Testis (tissue), 3 donors: ENCODE data around the gene CYTH2. TPM values are rescaled to one million over a fixed set of nuclear protein-coding genes. Genes with fewer than 3 reads are reported as not detected.

Experiments
- DNase-seq: peaks from one replicate; pipeline ENCODE4 v3.0.0-alpha.2; 2019
- H3K27ac ChIP-seq, 2 donors: fragments of 200-600 bp; sonication (generic); one replicate each; pipeline ENCODE4 v1.5.1; 2019
- H3K27me3 ChIP-seq: fragments of 200-600 bp; sonication (generic); one replicate; pipeline ENCODE4 v1.5.1; 2019
- H3K36me3 ChIP-seq: fragments of 200-600 bp; sonication (generic); one replicate; pipeline ENCODE4 v1.5.1; 2017; ENCODE audit warnings: low read depth; ENCODE audit errors: missing control alignments
- H3K4me1 ChIP-seq: fragments of 200-600 bp; sonication (generic); one replicate; pipeline ENCODE4 v1.5.1; 2019
- H3K4me3 ChIP-seq, 2 donors: fragments of 200-600 bp; sonication (generic); one replicate each; pipeline ENCODE4 v1.5.1; 2017 to 2019
- H3K9me3 ChIP-seq: fragments of 200-600 bp; sonication (generic); one replicate; pipeline ENCODE4 v1.5.1; 2017
- POLR2A ChIP-seq: fragments of 450-650 bp; IDR thresholded peaks from one replicate; pipeline ENCODE4 v1.6.1; 2017; ENCODE audit warnings: antibody characterized with exemption, mild to moderate bottlenecking, moderate library complexity
- WGBS, 2 donors: methylation state at CpG; one replicate each; pipeline ENCODE4 v1.1.5; 2018; 5-methylcytosine and 5-hydroxymethylcytosine counted together
- intact Hi-C: fragments of 100-400 bp; cut with DNase I; formaldehyde crosslinking; loops from one replicate; pipeline ENCODE4 v1.15.1; 2023; ENCODE audit warnings: low total_unique reads
- polyA plus RNA-seq: library from polyadenylated mRNA; stranded (reverse); fragments of 350-450 nt; fragmentation: Illumina TruSeq; extraction: RNeasy Lipid Tissue Mini Kit (QIAGEN cat#74804); gene quantifications from one replicate; pipeline ENCODE4 v1.2.3, GENCODE V29; 2014; ENCODE audit warnings: low read depth, low replicate concordance; ENCODE audit not compliant: insufficient read depth
- total RNA-seq, 2 donors: library from RNA; depleted of rRNA; stranded (reverse); fragments of >200 nt; gene quantifications; one replicate each; pipeline ENCODE4 v1.2.3, GENCODE V29; 2016
- TF ChIP-seq, protein P1 (sequence below), 3 experiments: fragments of 450-650 bp in 2 of 3; fragments of 200-600 bp in 1 of 3; sonication (generic) in 1 of 3; IDR thresholded peaks; one replicate each; pipeline ENCODE4 v1.5.1; 2016 to 2019; ENCODE audit warnings: antibody characterized with exemption in 3 of 3, mild to moderate bottlenecking in 2 of 3, moderate library complexity in 1 of 3

The CYTH2 gene
- total and polyA plus RNA-seq, 3 donors from 2014 or later = 92.7 to 132 (median 123) TPM

DNA sequence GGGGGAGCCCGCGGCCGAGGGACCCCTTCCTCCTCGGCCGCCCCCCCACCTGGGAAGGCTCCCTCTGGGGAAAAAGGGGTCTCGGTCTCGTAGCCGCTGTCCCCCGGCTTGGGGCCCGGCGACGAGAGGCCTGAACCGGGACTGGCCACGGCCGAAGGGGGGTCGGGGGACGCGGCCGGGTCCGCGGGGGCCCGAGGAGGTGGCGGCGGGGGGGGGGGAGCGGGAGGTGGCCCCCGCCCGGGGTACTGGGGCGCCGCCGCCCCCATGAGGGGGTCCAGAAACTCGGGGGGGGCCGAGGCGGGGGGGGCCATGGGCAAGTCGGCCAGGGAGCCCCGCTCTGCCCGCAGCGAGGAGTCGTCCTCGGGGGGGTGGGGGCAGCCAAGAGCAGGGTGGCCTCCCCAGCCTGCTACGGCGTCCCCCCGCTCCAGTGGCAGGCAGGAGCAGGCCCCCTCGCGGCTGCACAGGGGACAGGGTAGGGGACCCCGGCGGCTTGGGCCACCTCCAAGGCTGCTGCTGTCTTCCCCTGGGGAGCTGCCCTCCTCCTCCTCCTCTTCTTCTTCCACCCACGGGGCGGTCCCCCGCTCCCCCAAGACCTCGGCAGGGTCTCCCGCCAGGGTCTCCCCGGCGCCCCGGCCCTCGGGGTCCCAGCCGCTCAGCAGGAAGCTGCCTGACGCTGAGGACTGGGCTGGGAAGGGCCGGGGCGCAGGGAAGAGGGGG lies 29.6 kb downstream of the CYTH2 start:
- intact Hi-C loops = no loop called here
- DNase-seq = no peak
- H3K36me3 ChIP-seq = no peaks in the 10 kb centered on the region
- no peaks in the 10 kb centered on the region for H3K9me3 ChIP-seq
- H3K4me3 ChIP-seq = no peak overlapping the region
- no peaks in the 10 kb centered on the region for H3K27me3 ChIP-seq
- WGBS, 2 donors = 50% methylated on average over 39 of the region's 59 CpGs; no CpG with 5 or more reads in 1 of the 2 donors
- H3K4me1 ChIP-seq = peaks cover 3% of the 10 kb centered on the region
- TF ChIP-seq, protein P1, sequence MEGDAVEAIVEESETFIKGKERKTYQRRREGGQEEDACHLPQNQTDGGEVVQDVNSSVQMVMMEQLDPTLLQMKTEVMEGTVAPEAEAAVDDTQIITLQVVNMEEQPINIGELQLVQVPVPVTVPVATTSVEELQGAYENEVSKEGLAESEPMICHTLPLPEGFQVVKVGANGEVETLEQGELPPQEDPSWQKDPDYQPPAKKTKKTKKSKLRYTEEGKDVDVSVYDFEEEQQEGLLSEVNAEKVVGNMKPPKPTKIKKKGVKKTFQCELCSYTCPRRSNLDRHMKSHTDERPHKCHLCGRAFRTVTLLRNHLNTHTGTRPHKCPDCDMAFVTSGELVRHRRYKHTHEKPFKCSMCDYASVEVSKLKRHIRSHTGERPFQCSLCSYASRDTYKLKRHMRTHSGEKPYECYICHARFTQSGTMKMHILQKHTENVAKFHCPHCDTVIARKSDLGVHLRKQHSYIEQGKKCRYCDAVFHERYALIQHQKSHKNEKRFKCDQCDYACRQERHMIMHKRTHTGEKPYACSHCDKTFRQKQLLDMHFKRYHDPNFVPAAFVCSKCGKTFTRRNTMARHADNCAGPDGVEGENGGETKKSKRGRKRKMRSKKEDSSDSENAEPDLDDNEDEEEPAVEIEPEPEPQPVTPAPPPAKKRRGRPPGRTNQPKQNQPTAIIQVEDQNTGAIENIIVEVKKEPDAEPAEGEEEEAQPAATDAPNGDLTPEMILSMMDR (IDR thresholded peaks at IDR 0.05) = no peak
- TF ChIP-seq POLR2A = no peak
- no peak overlapping the region for H3K27ac ChIP-seq

DNA sequence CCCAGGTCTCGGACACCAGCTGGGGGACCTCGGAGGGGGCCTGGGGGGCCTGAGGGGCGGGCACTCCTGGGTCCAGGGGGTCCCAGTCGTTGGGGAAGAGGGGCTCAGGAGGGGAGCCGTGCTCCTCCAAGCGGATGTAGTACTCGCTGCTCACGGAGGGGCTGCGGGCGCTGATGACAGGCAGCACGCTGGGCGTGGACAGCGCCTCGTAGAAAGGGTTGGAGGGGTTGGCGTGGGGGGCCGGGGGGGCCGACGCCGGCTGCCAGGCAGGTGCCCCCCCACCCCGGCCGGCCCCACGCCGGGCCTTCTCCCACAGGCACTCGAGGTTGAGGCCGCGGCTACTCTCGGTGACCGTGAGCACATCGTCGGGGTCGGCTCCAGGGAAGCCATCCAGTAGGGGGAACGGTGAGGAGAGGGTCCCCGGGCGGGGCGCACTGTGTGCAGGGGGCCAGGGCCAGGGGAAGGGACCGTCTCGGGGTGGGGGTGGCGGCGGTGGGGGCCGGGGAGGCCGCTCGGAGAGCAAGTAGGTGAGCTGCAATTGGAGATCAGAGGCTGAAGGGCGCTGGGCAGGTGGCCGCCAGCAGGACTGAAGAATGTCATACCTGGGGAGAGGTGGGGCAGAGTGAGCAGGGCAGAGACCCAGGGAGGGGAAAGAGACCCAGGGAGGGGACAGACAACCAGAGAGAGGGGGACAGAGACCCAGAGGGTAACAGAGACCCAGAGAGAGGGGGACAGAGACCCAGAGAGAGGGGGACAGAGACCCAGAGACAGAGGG lies 30.3 kb downstream of the CYTH2 start:
- no peak for DNase-seq
- WGBS, 2 donors = 51 to 75% methylated on average over 2 to 41 of the region's 44 CpGs
- Histone ChIP-seq H3K4me1 (no peaks in the 10 kb centered on the region), H3K9me3 (no peaks in the 10 kb centered on the region), H3K27ac (no peak overlapping the region), H3K36me3 (no peaks in the 10 kb centered on the region), H3K4me3 (no peak overlapping the region), H3K27me3 (no peaks in the 10 kb centered on the region)
- intact Hi-C loops = loop anchor here (10.0 kb wide), 1 partner anchor 85 kb away; no protein-coding TSS in a partner anchor
- TF ChIP-seq, protein P1 (IDR thresholded peaks at IDR 0.05) = no peak
- no peak for TF ChIP-seq POLR2A

DNA sequence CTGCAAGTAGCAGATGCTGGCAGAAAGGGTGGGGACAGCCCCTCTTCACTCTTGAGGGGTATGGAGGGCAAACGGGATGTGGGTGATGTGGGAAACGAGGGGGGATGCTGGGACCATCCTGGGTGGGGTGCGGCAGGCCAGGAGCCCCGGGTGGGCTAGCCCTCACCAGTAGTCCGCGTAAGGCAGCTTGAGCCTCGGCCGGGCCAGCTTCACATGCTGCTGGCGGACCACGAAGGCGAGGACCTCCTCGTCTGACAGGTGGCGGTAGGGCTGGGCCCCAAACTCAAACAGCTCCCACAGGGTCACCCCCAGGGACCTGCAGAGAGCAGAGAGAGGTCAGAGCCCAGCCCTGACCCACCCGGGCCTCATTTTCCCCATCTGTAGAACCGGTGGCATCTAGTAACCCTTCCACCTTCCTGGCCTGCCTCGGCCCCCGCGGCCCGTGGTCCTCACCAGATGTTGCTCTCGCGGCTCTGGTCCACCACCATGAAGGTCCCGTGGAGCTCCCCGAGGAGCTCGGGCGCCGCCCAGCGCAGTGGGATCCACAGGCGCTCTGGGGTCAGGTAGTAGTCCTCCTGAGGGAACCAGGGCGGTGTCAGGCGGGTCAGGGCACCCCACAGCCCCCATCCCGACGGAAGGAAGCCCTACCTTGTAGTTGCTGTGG lies 31.8 kb downstream of the CYTH2 start:
- Histone ChIP-seq H3K36me3 (no peaks in the 10 kb centered on the region), H3K27me3 (no peaks in the 10 kb centered on the region), H3K9me3 (no peaks in the 10 kb centered on the region), H3K4me3 (no peak overlapping the region), H3K4me1 (no peaks in the 10 kb centered on the region), H3K27ac (no peak overlapping the region)
- no peak for TF ChIP-seq POLR2A
- TF ChIP-seq, protein P1 (IDR thresholded peaks at IDR 0.05) = no peak
- WGBS, 2 donors = 43 to 56% methylated on average over 12 to 32 of the region's 32 CpGs
- intact Hi-C loops = loop anchor here (10.0 kb wide), 1 partner anchor 84 kb away; no protein-coding TSS in a partner anchor
- no peak for DNase-seq

DNA sequence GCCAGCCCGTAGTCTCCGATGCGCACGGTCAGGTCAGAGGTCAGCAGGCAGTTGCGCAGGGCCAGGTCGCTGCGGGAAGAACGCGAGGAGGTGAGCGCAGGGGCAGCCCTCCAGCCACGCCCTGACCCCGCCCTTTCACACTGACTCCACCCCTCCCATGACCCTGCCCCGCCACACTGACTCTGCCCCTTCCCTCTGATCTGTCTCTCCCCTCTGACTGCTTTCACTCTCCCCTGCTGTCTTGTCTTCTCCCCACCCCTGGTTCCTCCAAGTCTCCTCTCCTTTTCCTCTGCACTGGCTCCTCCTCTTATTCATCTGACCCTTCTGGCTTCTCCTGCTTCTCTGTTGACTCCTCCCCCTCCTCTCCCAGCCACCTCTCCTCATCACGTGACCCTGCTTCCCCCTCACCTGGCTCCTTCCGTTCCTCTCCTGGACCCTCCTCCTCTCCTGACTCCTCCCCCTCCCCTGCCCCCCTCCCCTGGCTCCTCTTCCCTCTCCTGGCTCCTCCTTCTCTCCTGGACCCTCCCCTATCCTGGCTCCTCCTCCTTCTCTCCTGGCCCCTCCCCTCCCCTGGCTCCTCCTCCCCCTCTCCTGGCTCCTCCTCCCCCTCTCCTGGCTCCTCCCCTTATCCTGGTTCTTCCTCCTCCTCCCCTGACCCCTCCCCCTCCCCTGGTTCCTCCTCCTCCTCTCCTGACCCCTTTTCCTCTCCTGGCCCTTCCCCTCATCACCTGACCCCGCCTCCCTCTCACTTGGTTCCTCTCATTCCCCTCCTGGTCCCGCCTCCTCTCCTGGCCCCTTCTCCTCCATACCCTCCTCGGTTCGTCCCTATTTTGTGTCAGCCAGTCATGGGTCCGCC lies 32.6 kb downstream of the CYTH2 start:
- H3K27me3 ChIP-seq = no peaks in the 10 kb centered on the region

More for the DNA sequence above, 32.6 kb downstream of the CYTH2 start:
- Histone ChIP-seq H3K36me3 (no peaks in the 10 kb centered on the region), H3K4me1 (no peaks in the 10 kb centered on the region), H3K4me3 (peak overlapping the region in 1 of 2 donors; percentile 13), H3K9me3 (no peaks in the 10 kb centered on the region), H3K27ac (no peak overlapping the region)
- TF ChIP-seq, protein P1 (IDR thresholded peaks at IDR 0.05) = no peak
- 1 to 3% methylated on average over 16 to 20 of the region's 20 CpGs for WGBS, 2 donors
- intact Hi-C loops = loop anchor here (10.0 kb wide), 1 partner anchor 83 kb away; no protein-coding TSS in a partner anchor
- DNase-seq = peak; percentile 44
